ENCODE results near the gene LRRC9.
A peak's percentile ranks its signal among the peaks of the same experiment; 100 is the strongest.
"Not testable (repeated sequence)": the region's sequence is repeated elsewhere in the genome, so short reads cannot be mapped to it uniquely, and the experiment has no call there.

LRRC9 gene

GRCh38 chr14:59919570-59920377 is at the start of gene LRRC9:
Gene LRRC9 (plus strand): TSS chr14:59920144.
- DNase-seq: peak; percentile 22

GRCh38 chr14:59870277-59871165 is 49.4 kb upstream of the LRRC9 start, which contains the start of gene RTN1:
Gene RTN1 (minus strand): TSS chr14:59870776. CDS start chr14:59870630, 146 bp downstream.
- DNase-seq: peak; percentile 84

DNA sequence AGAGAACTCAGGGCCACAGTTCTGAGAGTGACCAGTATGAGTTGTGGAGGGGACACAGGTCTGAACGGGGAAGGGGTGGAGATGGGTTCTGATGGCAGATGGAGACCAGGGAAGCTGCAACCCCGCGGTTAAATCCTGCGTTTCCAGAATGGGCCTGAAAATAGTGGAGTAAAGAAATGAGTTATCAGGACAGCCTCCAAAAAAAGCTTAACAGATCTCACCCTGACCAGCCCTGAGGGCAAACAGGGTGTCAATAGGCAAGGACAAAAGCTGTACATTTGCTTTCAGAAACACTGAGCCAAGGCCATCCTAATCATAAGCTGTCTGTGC is 48.8 kb upstream of the LRRC9 start:
- DNase-seq: no peak

- no peak for DNase-seq
Measured at GRCh38 chr14:59882957-59883356, 37.0 kb upstream of the LRRC9 start.

- no peak for DNase-seq
Measured at GRCh38 chr14:59890676-59891075, 29.3 kb upstream of the LRRC9 start.

- no peak for DNase-seq
Measured at GRCh38 chr14:59895721-59896120, 24.2 kb upstream of the LRRC9 start.

- DNase-seq: peak; percentile 68
Measured at GRCh38 chr14:59897757-59898383, 22.1 kb upstream of the LRRC9 start.

GRCh38 chr14:59900556-59900955 is 19.4 kb upstream of the LRRC9 start:
- no peak for DNase-seq

DNA sequence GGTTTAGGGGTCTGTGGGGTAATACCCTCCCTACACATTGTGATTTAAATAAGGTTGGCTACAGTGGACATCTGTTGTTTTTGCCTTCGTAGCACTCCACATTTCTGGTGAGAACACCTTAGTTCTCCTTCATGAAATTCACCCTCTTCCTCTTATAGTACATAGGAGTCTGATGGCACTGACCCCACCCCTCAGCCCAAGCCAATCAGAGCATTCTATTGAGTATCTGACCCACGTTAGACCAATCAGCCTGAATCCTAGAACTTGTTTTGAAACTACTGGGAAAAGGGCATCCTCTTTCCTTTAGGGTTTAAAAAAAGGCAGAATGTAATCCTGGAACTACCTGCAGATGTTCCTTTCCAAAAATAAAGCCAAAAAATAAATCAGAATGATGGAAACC is 15.8 kb upstream of the LRRC9 start:
- DNase-seq: no peak

GRCh38 chr14:59905188-59905587 is 14.8 kb upstream of the LRRC9 start:
- DNase-seq: no peak

- DNase-seq: no peak
Measured at GRCh38 chr14:59912443-59912842, 7.5 kb upstream of the LRRC9 start.

- no peak for DNase-seq
Measured at GRCh38 chr14:59913187-59913586, 6.8 kb upstream of the LRRC9 start.

- peak; percentile 51 for DNase-seq
Measured at GRCh38 chr14:59918824-59919569, 947 bp upstream of the LRRC9 start.

DNA sequence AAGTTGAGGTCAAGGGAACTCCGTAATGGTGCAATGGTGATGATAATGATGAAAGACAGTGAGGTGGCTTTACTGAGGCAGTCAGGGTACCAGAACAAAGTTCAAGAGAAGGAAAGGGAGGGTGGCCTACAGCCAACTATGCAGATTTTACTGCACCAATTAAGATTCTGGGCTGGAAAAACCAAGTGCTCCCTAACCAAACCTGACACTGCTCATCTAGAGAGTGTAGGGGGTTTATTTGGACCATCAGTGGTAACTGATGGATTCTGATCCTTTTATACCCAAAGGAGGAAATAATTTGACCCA is 387 bp downstream of the LRRC9 start:
- DNase-seq: no peak

GRCh38 chr14:59925797-59926196 is 5.9 kb downstream of the LRRC9 start:
- DNase-seq: no peak

GRCh38 chr14:59926534-59926933 is 6.6 kb downstream of the LRRC9 start:
- DNase-seq: no peak

- no peak for DNase-seq
Measured at GRCh38 chr14:59931237-59931636, 11.3 kb downstream of the LRRC9 start.

- DNase-seq: no peak
Measured at GRCh38 chr14:59936145-59936544, 16.2 kb downstream of the LRRC9 start.

DNA sequence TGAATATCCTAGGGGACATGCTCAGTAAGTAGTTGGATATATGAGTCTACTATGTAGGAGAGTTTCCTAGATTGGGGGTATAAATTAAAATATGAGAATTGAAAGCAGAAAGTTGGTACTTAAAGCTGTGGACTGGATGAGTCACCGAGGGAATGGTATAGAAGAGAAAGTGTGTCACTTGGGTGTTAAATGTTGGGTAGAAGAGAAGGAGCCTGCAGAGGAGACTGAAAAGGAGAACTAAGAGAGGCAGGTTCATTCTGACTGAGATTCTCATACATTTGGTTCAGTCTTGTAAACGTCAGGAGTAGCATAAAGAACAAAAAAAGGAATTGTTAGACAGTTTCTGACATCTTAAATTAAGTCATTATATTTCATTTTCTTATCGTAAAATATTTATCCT is 19.9 kb downstream of the LRRC9 start:
- DNase-seq: no peak

GRCh38 chr14:59942296-59942862 is 22.4 kb downstream of the LRRC9 start:
- DNase-seq: not testable (repeated sequence)

DNA sequence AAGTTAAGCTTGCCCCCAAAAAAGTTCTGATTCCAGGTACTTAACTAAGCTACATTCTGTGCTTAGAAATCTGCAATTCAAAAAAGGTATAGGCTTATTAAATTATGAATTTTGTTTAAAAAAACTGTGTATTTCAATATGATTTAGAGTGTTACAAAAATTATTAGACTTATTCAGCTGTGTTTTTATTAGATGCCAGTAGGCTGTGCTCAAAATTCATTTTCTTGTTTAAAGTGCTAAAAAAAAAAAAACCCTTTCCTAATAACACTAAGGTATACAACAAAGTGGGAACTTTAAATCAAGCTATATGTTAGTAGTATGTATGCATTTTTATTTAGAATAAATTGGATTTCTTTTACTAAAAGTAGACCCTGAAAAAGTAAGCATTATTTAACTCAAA is 25.0 kb downstream of the LRRC9 start:
- no peak for DNase-seq

- not testable (repeated sequence) for DNase-seq
Measured at GRCh38 chr14:59952141-59952540, 32.2 kb downstream of the LRRC9 start.

DNA sequence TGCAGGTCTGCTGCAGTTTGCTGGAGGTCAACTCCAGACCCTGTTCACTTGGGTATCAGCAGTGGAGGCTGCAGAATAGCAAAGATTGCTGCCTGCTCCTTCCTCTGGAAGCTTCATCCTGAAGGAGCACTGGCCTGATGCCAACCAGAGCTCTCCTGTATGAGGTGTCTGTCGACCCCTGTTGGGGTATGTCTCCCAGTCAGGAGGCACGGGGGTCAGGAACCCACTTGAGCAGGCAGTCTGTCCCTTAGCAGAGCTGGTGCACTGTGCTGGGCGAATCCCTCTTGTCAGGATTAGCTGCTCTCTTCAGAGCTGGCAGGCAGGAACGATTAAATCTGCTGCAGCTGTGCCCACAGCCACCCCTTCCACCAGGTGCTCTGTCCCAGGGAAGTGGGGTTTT is 37.9 kb downstream of the LRRC9 start:
- not testable (repeated sequence) for DNase-seq
